Adrenal gland (tissue), 12 donors: Measurements from ENCODE around the gene SLF2. TPM values are rescaled to one million over a fixed set of nuclear protein-coding genes. Genes with fewer than 3 reads are reported as not detected.

Experiments
- DNase-seq, 7 donors: peaks; one replicate each; pipeline ENCODE4 v3.0.0-alpha.2; 2019 to 2020
- H3K27ac ChIP-seq, 5 donors: fragments of 200-600 bp; sonication (generic) in 4 of 5; 1 replicate in 3 of 5; 2 replicates in 2 of 5; pipeline versions ENCODE4 v1.5.1 to v1.8.0; 2016 to 2020; ENCODE audit warnings: mild to moderate bottlenecking in 1 of 5
- H3K27me3 ChIP-seq: fragments of 200-600 bp; 2 replicates; pipeline ENCODE4 v1.8.0; 2021
- H3K36me3 ChIP-seq, 2 donors: fragments of 200-600 bp; replicated peaks in 1 of 2; 1 replicate in 1 of 2; 2 replicates in 1 of 2; pipeline versions ENCODE4 v1.5.1 to v1.8.0; 2018 to 2022
- H3K4me1 ChIP-seq, 2 donors: fragments of 200-600 bp; replicated peaks in 1 of 2; 1 replicate in 1 of 2; 2 replicates in 1 of 2; pipeline versions ENCODE4 v1.5.1 to v1.8.0; 2018 to 2021
- H3K4me3 ChIP-seq, 4 donors: fragments of 200-600 bp; sonication (generic) in 3 of 4; one replicate each; pipeline ENCODE4 v1.5.1; 2016 to 2018
- H3K9me3 ChIP-seq, 3 donors: fragments of 200-600 bp; sonication (generic) in 1 of 3; replicated peaks in 1 of 3; 1 replicate in 2 of 3; 2 replicates in 1 of 3; pipeline versions ENCODE4 v1.5.1 to v1.8.0; 2016 to 2021
- POLR2A ChIP-seq, 2 donors: fragments of 450-650 bp; IDR thresholded peaks; one replicate each; pipeline ENCODE4 v1.6.1; 2017; ENCODE audit warnings: antibody characterized with exemption in 2 of 2, mild to moderate bottlenecking in 2 of 2, moderate library complexity in 1 of 2
- WGBS, 4 donors: extraction: QIAGEN DNeasy Blood & Tissue Kit in 2 of 4; methylation state at CpG; one replicate each; pipeline versions ENCODE4 v1.1.5 to v1.1.7; 2013 to 2017; 5-methylcytosine and 5-hydroxymethylcytosine counted together
- intact Hi-C, 2 donors: fragments of 100-400 bp; cut with DNase I; formaldehyde crosslinking; loops; one replicate each; pipeline versions ENCODE4 v1.14.1 to v1.15.0; 2022 to 2023
- polyA plus RNA-seq, 3 donors: library from polyadenylated mRNA; stranded (reverse); fragments of 200-250 nt in 2 of 3; fragments of 350-450 nt in 1 of 3; fragmentation: Illumina TruSeq in 1 of 3; extraction: RNeasy Lipid Tissue Mini Kit (QIAGEN cat#74804) in 1 of 3; gene quantifications; one replicate each; pipeline ENCODE4 v1.2.3, GENCODE V29; 2013 to 2014
- total RNA-seq, 9 donors: library from RNA; depleted of rRNA in 4 of 9; stranded (reverse); fragments of >200 nt in 4 of 9; fragments of 120-200 nt in 1 of 9; fragmentation: NEBNext Ultra II Directional in 1 of 9; extraction: Animal tissue kit (Norgen Biotek cat#: 25700) in 1 of 9; gene quantifications; one replicate each; pipeline versions ENCODE4 v1.1.0 to v1.2.4, GENCODE V29; 2013 to 2023
- TF ChIP-seq, protein P1 (sequence below), 6 experiments: fragments of 450-650 bp in 4 of 6; fragments of 200-600 bp in 2 of 6; sonication (generic) in 1 of 6; IDR thresholded peaks; 1 replicate in 5 of 6; 2 replicates in 1 of 6; pipeline versions ENCODE4 v1.5.1 to v1.8.0; 2016 to 2021; ENCODE audit warnings: antibody characterized with exemption in 6 of 6, mild to moderate bottlenecking in 2 of 6, moderate library complexity in 1 of 6
- donor health status: healthy with polysubstance abuse.
- donor health status: Bipolar disorder and iron deficiency.
- donor health status: DM: yes; HTN: yes; CAD: no.
- donor health status: DM: no; HTN: no; CAD: no.
- donor health status: DM: no; HTN: no; CAD: no.
- donor health status: DM: yes; HTN: yes; CAD: no.

Gene SLF2
- total and polyA plus RNA-seq, 12 donors = 19.8 to 88.7 (median 35.8) TPM

DNA sequence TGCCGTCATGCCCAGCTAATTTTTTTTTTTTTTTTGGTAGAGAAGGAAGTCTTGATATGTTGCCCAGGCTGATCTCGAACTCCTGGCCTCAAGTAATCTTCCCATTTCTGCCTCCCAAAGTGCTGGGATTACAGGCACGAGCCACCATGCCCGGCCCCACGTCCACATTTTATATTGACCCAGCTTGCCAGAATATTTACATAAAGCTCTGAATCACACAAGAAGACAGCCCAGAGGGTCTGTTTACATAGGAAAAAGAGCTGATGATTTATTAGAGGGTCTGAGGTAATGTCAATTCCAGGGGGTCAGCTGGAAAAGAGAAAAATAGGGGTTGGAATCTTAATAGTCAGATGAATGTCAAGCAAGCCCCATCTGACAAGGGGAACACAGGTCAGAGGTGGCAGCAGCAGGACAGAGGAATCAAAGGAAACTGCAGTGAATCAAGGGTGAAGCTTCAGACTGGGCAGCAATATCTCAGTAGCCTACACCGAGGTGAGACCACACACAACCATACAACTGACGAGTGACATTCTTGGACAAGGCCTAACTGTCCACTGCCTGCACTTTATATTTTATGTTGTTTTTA, 15.8 kb upstream of the SLF2 start:
- no peak overlapping the region for H3K4me3 ChIP-seq
- TF ChIP-seq, protein P1, sequence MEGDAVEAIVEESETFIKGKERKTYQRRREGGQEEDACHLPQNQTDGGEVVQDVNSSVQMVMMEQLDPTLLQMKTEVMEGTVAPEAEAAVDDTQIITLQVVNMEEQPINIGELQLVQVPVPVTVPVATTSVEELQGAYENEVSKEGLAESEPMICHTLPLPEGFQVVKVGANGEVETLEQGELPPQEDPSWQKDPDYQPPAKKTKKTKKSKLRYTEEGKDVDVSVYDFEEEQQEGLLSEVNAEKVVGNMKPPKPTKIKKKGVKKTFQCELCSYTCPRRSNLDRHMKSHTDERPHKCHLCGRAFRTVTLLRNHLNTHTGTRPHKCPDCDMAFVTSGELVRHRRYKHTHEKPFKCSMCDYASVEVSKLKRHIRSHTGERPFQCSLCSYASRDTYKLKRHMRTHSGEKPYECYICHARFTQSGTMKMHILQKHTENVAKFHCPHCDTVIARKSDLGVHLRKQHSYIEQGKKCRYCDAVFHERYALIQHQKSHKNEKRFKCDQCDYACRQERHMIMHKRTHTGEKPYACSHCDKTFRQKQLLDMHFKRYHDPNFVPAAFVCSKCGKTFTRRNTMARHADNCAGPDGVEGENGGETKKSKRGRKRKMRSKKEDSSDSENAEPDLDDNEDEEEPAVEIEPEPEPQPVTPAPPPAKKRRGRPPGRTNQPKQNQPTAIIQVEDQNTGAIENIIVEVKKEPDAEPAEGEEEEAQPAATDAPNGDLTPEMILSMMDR (IDR thresholded peaks at IDR 0.05) = no peak
- TF ChIP-seq POLR2A (IDR thresholded peaks at IDR 0.05) = no peak
- peak in 2 of 7 donors; percentile 5 to 7 for DNase-seq
- H3K27ac ChIP-seq = no peak overlapping the region
- no peaks in the 10 kb centered on the region for H3K27me3 ChIP-seq
- 81 to 87% (median 81%) methylated on average over 7 of the region's 7 CpGs for WGBS, 4 donors
- H3K4me1 ChIP-seq = no peaks in the 10 kb centered on the region
- no peaks in the 10 kb centered on the region for H3K36me3 ChIP-seq
- intact Hi-C loops = no loop called here
- no peaks in the 10 kb centered on the region for H3K9me3 ChIP-seq

DNA sequence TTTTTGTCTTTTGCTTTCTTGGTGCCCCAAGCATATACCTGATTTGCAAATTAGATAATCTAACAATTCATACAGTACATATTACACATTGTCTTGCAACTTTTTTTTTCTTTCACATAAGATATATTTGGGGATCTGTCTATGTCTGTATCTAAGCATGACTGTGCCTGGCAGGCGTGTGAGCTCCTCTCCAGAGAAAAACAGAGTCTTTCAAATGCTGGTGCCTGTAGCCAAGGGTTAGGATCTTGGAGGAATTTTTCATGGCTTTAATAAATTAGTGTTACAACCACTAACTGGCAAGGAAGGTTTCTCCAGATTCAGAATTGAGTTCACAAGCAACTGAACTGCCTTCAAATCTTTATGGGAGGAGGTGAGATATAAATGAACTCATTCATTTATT, 14.8 kb upstream of the SLF2 start:
- intact Hi-C loops = no loop called here
- no peak for TF ChIP-seq POLR2A (IDR thresholded peaks at IDR 0.05)
- TF ChIP-seq, protein P1 (IDR thresholded peaks at IDR 0.05) = no peak
- WGBS, 4 donors = 6 to 72% (median 40%) methylated on average over 1 of the region's 1 CpG
- DNase-seq = peak in 1 of 7 donors; percentile 7
- H3K4me3 ChIP-seq = no peak overlapping the region
- no peaks in the 10 kb centered on the region for H3K36me3 ChIP-seq
- H3K27ac ChIP-seq = no peak overlapping the region
- H3K27me3 ChIP-seq = no peaks in the 10 kb centered on the region
- no peaks in the 10 kb centered on the region for H3K9me3 ChIP-seq
- H3K4me1 ChIP-seq = no peaks in the 10 kb centered on the region

DNA sequence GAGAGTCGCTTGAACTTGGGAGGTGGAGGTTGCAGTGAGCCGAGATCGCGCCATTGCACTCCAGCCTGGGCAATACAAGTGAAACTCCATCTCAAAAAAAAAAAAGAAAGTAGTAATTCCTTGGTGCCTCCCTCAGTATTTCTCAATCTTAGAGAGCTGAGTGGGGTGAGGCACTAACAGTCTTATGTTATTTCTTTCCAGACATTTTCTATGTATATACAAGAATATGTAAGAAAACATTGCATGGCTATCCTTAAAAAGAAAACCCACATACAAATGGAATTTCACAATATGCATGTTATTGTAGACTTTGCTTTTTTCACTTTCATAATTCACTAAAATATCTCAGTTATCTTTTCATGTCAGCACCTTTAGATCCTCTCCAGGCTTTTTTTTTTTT, 13.6 kb upstream of the SLF2 start:
- WGBS, 4 donors = 69 to 98% (median 82%) methylated on average over 4 of the region's 4 CpGs
- no peaks in the 10 kb centered on the region for H3K27me3 ChIP-seq
- no peaks in the 10 kb centered on the region for H3K9me3 ChIP-seq
- no peak for DNase-seq
- no peaks in the 10 kb centered on the region for H3K36me3 ChIP-seq
- no peak overlapping the region for H3K4me3 ChIP-seq
- no peak for TF ChIP-seq POLR2A (IDR thresholded peaks at IDR 0.05)
- TF ChIP-seq, protein P1 (IDR thresholded peaks at IDR 0.05) = no peak
- no peak overlapping the region for H3K27ac ChIP-seq
- H3K4me1 ChIP-seq = no peaks in the 10 kb centered on the region
- intact Hi-C loops = no loop called here

DNA sequence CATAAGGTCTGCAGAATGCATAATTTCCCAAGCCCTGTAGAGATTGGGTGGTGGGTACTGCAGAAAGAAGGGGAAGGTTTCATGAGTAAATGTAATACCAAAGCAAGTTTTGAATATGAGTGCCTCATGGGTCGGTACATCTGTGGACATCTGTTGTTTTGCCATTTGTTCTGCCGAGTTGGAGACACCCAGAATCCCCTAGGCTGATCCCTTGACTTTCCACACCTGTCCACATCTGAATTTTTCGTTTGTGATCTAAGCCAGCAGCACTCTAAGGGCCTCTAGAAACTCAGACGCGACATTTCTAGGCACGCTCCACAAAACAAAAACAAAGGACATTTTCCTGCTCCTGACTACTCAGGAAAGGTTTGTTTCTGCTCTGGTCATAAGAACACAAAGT, 11.7 kb upstream of the SLF2 start:
- no peaks in the 10 kb centered on the region for H3K9me3 ChIP-seq
- no peak for DNase-seq
- TF ChIP-seq, protein P1 (IDR thresholded peaks at IDR 0.05) = no peak
- no peak for TF ChIP-seq POLR2A (IDR thresholded peaks at IDR 0.05)
- H3K27ac ChIP-seq = no peak overlapping the region
- no peaks in the 10 kb centered on the region for H3K27me3 ChIP-seq
- intact Hi-C loops = no loop called here
- H3K4me1 ChIP-seq = no peaks in the 10 kb centered on the region
- no peak overlapping the region for H3K4me3 ChIP-seq
- WGBS, 4 donors = 81 to 91% (median 88%) methylated on average over 6 of the region's 6 CpGs
- no peaks in the 10 kb centered on the region for H3K36me3 ChIP-seq
